Left ventricle myocardium superior (tissue), 1 donor: Measurements from ENCODE around the gene MEX3A. TPM values are rescaled to one million over a fixed set of nuclear protein-coding genes. Genes with fewer than 3 reads are reported as not detected.
A peak's percentile ranks its signal among the peaks of the same experiment; 100 is the strongest.
"Not testable (repeated sequence)": the region's sequence is repeated elsewhere in the genome, so short reads cannot be mapped to it uniquely, and the experiment has no call there.

Experiments used
- ATAC-seq: fragments of 200-7000 bp; cut with Tn5 transposase; one replicate; pipeline ENCODE4 v1.9.1; 2020; ENCODE audit warnings: mild to moderate bottlenecking, moderate library complexity
- DNase-seq: peaks from one replicate; pipeline ENCODE4 v3.0.0-alpha.2; 2020
- intact Hi-C: fragments of 100-400 bp; cut with micrococcal nuclease; formaldehyde crosslinking; loops from one replicate; pipeline ENCODE4 v1.11.0; 2022
- total RNA-seq: library from RNA; stranded (reverse); fragmentation: NEBNext Ultra II Directional; extraction: Animal tissue kit (Norgen Biotek cat#: 25700); gene quantifications from one replicate; pipeline ENCODE4 v1.2.1, GENCODE V29; 2021
- donor health status: DM: no; HTN: yes; CAD: no; lungs with severe emphysema.

The MEX3A gene
- total RNA-seq, 1 donor from 2014 or later = 0.17 TPM

GRCh38 chr1:156034991-156035390 lies 47.3 kb downstream of the MEX3A start:
- DNase-seq, ATAC-seq, intact Hi-C loops: not testable (repeated sequence)

- ATAC-seq (no peak), DNase-seq (no peak)
- intact Hi-C loops = no loop called here
Measured at GRCh38 chr1:156033011-156033410, 49.3 kb downstream of the MEX3A start.

- ATAC-seq (no peak), DNase-seq (no peak)
- intact Hi-C loops = no loop called here
Measured at GRCh38 chr1:156026588-156026987, 55.7 kb downstream of the MEX3A start.

GRCh38 chr1:156025876-156026275 lies 56.4 kb downstream of the MEX3A start:
- DNase-seq (no peak), ATAC-seq (peak; percentile 64)
- intact Hi-C loops = no loop called here

- intact Hi-C loops = no loop called here
Measured at GRCh38 chr1:156024801-156025200, 57.5 kb downstream of the MEX3A start.

More at GRCh38 chr1:156024801-156025200, 57.5 kb downstream of the MEX3A start:
- ATAC-seq (no peak), DNase-seq (no peak)

Other genes with a start within 250 kb of the MEX3A start
- 20.3 TPM for gene GON4L, start 225.3 kb downstream of the MEX3A start, total RNA-seq
- gene SYT11, start 222.9 kb downstream of the MEX3A start, total RNA-seq = 6.6 TPM
- gene RIT1, start 171.1 kb downstream of the MEX3A start, total RNA-seq = 18.7 TPM
- gene KHDC4, start 148.1 kb downstream of the MEX3A start, total RNA-seq = 22.6 TPM
- gene RXFP4, start 140.8 kb downstream of the MEX3A start, total RNA-seq = not detected
- 61.2 TPM for gene ARHGEF2, start 103.9 kb downstream of the MEX3A start, total RNA-seq
- gene SSR2, start 61.5 kb downstream of the MEX3A start, total RNA-seq = 75.8 TPM
- 33.9 TPM for gene UBQLN4, start 28.7 kb downstream of the MEX3A start, total RNA-seq
- gene LAMTOR2, start 27.7 kb downstream of the MEX3A start, total RNA-seq = 65.6 TPM
- not detected for gene RAB25, start 21.3 kb downstream of the MEX3A start, total RNA-seq
- 252 TPM for gene LMNA, start 32.2 kb upstream of the MEX3A start, total RNA-seq
- gene SEMA4A, start 71.1 kb upstream of the MEX3A start, total RNA-seq = 0.69 TPM
- 15.3 TPM for gene SLC25A44, start 111.6 kb upstream of the MEX3A start, total RNA-seq
- gene PMF1, start 130.5 kb upstream of the MEX3A start, total RNA-seq = 65.1 TPM
- 1.1 TPM for gene BGLAP, start 159.7 kb upstream of the MEX3A start, total RNA-seq
- 0.32 TPM for gene PAQR6, start 165.6 kb upstream of the MEX3A start, total RNA-seq
- 84.5 TPM for gene SMG5, start 200.4 kb upstream of the MEX3A start, total RNA-seq
- gene TMEM79, start 201.9 kb upstream of the MEX3A start, total RNA-seq = 1.5 TPM
- 16.0 TPM for gene GLMP, start 213.2 kb upstream of the MEX3A start, total RNA-seq
- gene VHLL, start 216.8 kb upstream of the MEX3A start, total RNA-seq = not detected